GM12878 (cell line): ENCODE results near the gene SOST. TPM values are rescaled to one million over a fixed set of nuclear protein-coding genes. Genes with fewer than 3 reads are reported as not detected.

Experiments used
- ATAC-seq: fragments of 200-7000 bp; cut with Tn5 transposase; 3 replicates; pipeline ENCODE4 v1.9.1; 2020; ENCODE audit warnings: mild to moderate bottlenecking, moderate library complexity
- BruUV-seq: library from RNA; stranded (reverse); fragments of 400-500 nt; replicated peaks from 2 replicates; lab custom pipeline; 2021; lab: Mats Ljungman, UMichigan
- CTCF ChIA-PET: fragments of 300-600 bp; sonication (Branson Sonifier 250); formaldehyde crosslinking; extraction: SDS; loops from one replicate; lab custom pipeline; 2021; ENCODE audit warnings: inconsistent platforms; lab: Yijun Ruan, JAX
- POLR2A ChIA-PET: fragments of 350-600 bp; formaldehyde crosslinking; extraction: SDS; loops from one replicate; lab custom pipeline; 2021; ENCODE audit warnings: inconsistent platforms; lab: Charles Lee
- RAD21 ChIA-PET: fragments of 300-600 bp; sonication (Branson Sonifier 250); formaldehyde crosslinking; loops from one replicate; lab custom pipeline; 2023; ENCODE audit warnings: antibody characterized with exemption; ENCODE audit not compliant: unreplicated experiment; lab: Charles Lee
- SMC1A ChIA-PET: fragments of 300-600 bp; sonication (Branson Sonifier 250); formaldehyde crosslinking; loops from one replicate; lab custom pipeline; 2023; ENCODE audit not compliant: unreplicated experiment, uncharacterized antibody; lab: Charles Lee
- DNase-seq: peaks from one replicate; pipeline ENCODE4 v3.0.0-alpha.2; 2011; ENCODE audit warnings: low read depth, low spot score
- FAIRE-seq: peaks from 3 replicates; lab custom pipeline; 2011; peaks lifted over from hg19 to GRCh38; lab: Jason Lieb, UNC
- H2AFZ ChIP-seq: 2 replicates; pipeline ENCODE4 v1.6.0; 2011; ENCODE audit warnings: low read depth, low read length, control low read depth; ENCODE audit not compliant: control insufficient read depth
- H3K27ac ChIP-seq: 2 replicates; pipeline ENCODE4 v1.5.1; 2011; ENCODE audit warnings: control low read depth; ENCODE audit not compliant: control insufficient read depth, insufficient read depth
- H3K27me3 ChIP-seq, 2 experiments: replicated peaks in 1 of 2; 2 replicates each; pipeline versions ENCODE4 v1.6.0 to v1.6.1; 2011; ENCODE audit warnings: low read length in 1 of 2; ENCODE audit not compliant: control insufficient read depth in 2 of 2, insufficient read depth in 2 of 2
- H3K36me3 ChIP-seq, 2 experiments: 2 replicates each; pipeline ENCODE4 v1.5.1; 2011; ENCODE audit warnings: low read length in 1 of 2; ENCODE audit not compliant: control insufficient read depth in 2 of 2, insufficient read depth in 2 of 2
- H3K4me1 ChIP-seq: 2 replicates; pipeline ENCODE4 v1.6.1; 2011; ENCODE audit warnings: mild to moderate bottlenecking, low read length, moderate library complexity, mixed read lengths; ENCODE audit not compliant: control insufficient read depth, insufficient read depth
- H3K4me2 ChIP-seq: 2 replicates; pipeline ENCODE4 v1.6.0; 2011; ENCODE audit warnings: control low read depth; ENCODE audit not compliant: control insufficient read depth, insufficient read depth
- H3K4me3 ChIP-seq: fragments of 200-600 bp; sonication (generic); 2 replicates; pipeline ENCODE4 v1.5.1; 2016
- H3K79me2 ChIP-seq: 2 replicates; pipeline ENCODE4 v1.6.0; 2011; ENCODE audit warnings: low read length; ENCODE audit not compliant: control insufficient read depth, insufficient read depth
- H3K9ac ChIP-seq: 2 replicates; pipeline ENCODE4 v1.8.0; 2011; ENCODE audit warnings: low read length, control low read depth, mixed read lengths; ENCODE audit not compliant: control insufficient read depth, insufficient read depth
- H3K9me3 ChIP-seq: replicated peaks from 3 replicates; pipeline ENCODE4 v1.5.1; 2011; ENCODE audit warnings: mild to moderate bottlenecking, low read length; ENCODE audit not compliant: control insufficient read depth, insufficient read depth
- H4K20me1 ChIP-seq: 2 replicates; pipeline ENCODE4 v1.6.0; 2011; ENCODE audit not compliant: control insufficient read depth, insufficient read depth
- BCLAF1 ChIP-seq: fragments of 450-650 bp; IDR thresholded peaks from 2 replicates; pipeline ENCODE4 v1.6.1; 2017; ENCODE audit warnings: antibody characterized with exemption, mild to moderate bottlenecking, moderate library complexity
- GABPA ChIP-seq: IDR thresholded peaks from 2 replicates; pipeline ENCODE4 v1.6.1; 2014; ENCODE audit warnings: antibody characterized with exemption, low read depth, mild to moderate bottlenecking, inconsistent platforms
- IKZF2 ChIP-seq, 2 experiments: fragments of 450-650 bp; IDR thresholded peaks; 2 replicates each; pipeline ENCODE4 v1.6.1; 2017; ENCODE audit warnings: mild to moderate bottlenecking in 2 of 2, moderate library complexity in 2 of 2
- JUNB ChIP-seq: IDR thresholded peaks from 2 replicates; pipeline ENCODE4 v1.6.1; 2016; ENCODE audit warnings: antibody characterized with exemption, mild to moderate bottlenecking
- MTA2 ChIP-seq: fragments of 450-650 bp; IDR thresholded peaks from 2 replicates; pipeline ENCODE4 v1.6.1; 2016; ENCODE audit warnings: low read depth, mild to moderate bottlenecking, moderate library complexity
- POLR2AphosphoS5 ChIP-seq: IDR thresholded peaks from 2 replicates; pipeline ENCODE4 v1.6.1; 2011; ENCODE audit warnings: mild to moderate bottlenecking, low read length, inconsistent platforms
- SMARCA5 ChIP-seq: fragments of 450-650 bp; IDR thresholded peaks from 2 replicates; pipeline ENCODE4 v1.6.1; 2017; ENCODE audit warnings: mild to moderate bottlenecking
- USF2 ChIP-seq: IDR thresholded peaks from 2 replicates; pipeline ENCODE4 v1.6.1; 2011; ENCODE audit warnings: low read depth, low read length, improper control_type of control experiment, borderline replicate concordance
- ZBTB40 ChIP-seq: fragments of 450-650 bp; IDR thresholded peaks from 2 replicates; pipeline ENCODE4 v1.6.1; 2016; ENCODE audit warnings: mild to moderate bottlenecking, moderate library complexity, borderline replicate concordance
- ZNF207 ChIP-seq: fragments of 450-650 bp; IDR thresholded peaks from 2 replicates; pipeline ENCODE4 v1.6.1; 2014; ENCODE audit warnings: antibody characterized with exemption, mild to moderate bottlenecking, borderline replicate concordance
- ZNF24 ChIP-seq: fragments of 450-650 bp; IDR thresholded peaks from 2 replicates; pipeline ENCODE4 v1.6.1; 2017; ENCODE audit warnings: antibody characterized with exemption, mild to moderate bottlenecking
- ZNF592 ChIP-seq: fragments of 450-650 bp; IDR thresholded peaks from 2 replicates; pipeline ENCODE4 v1.6.1; 2017; ENCODE audit warnings: mild to moderate bottlenecking, moderate library complexity
- ZNF622 ChIP-seq: fragments of 450-650 bp; IDR thresholded peaks from 2 replicates; pipeline ENCODE4 v1.6.1; 2017; ENCODE audit warnings: mild to moderate bottlenecking, inconsistent platforms
- WGBS: methylation state at CpG from one replicate; pipeline ENCODE4 v1.1.6; 2016; ENCODE audit warnings: low lambda C conversion rate; ENCODE audit not compliant: insufficient replicate concordance, insufficient coverage; ENCODE audit errors: missing lambda C conversion rate; 5-methylcytosine and 5-hydroxymethylcytosine counted together
- in situ Hi-C: fragments of 300-500 bp; cut with MboI; formaldehyde crosslinking; loops from 9 replicates; pipeline ENCODE4 v1.14.3; 2018; ENCODE audit warnings: mixed read lengths
- intact Hi-C: fragments of 100-400 bp; cut with micrococcal nuclease; formaldehyde crosslinking; loops from one replicate; pipeline ENCODE4 v1.14.2; 2022; ENCODE audit not compliant: unreplicated experiment
- polyA plus RNA-seq, 11 experiments: library from polyadenylated mRNA; depleted of rRNA in 4 of 11; unstranded in 6 of 11; stranded (reverse) in 5 of 11; fragments of >200 nt; fragmentation: Nextera tagmentation in 4 of 11; fragmentation: Illumina TruSeq in 1 of 11; extraction: Ambion mirVana in 4 of 11; extraction: Trizol in 1 of 11; gene quantifications; 1 replicate in 1 of 11; 2 replicates in 10 of 11; pipeline versions ENCODE4 v1.2.1 to v1.2.3, GENCODE V29; 2011 to 2016; ENCODE audit warnings: inconsistent platforms in 2 of 11, missing spikeins in 2 of 11, low read depth in 1 of 11
- total RNA-seq, 4 experiments: library from RNA; depleted of rRNA in 3 of 4; stranded (reverse); fragments of >200 nt in 3 of 4; fragmentation: Illumina TruSeq in 1 of 4; extraction: Trizol in 1 of 4; gene quantifications; 2 replicates each; pipeline versions ENCODE4 v1.2.1 to v1.2.3, GENCODE V29; 2013 to 2021

SOST gene
- total and polyA plus RNA-seq, 10 of the 15 experiments (the other 5 are each of a cell fraction or from before 2014, with no cell fraction given), result not detected

GRCh38 chr17:43740541-43740940, 18.1 kb downstream of the SOST start:
- ChIA-PET SMC1A (interaction anchor here (0.9 kb wide), 1 partner anchor 46 kb away, joined by 3 read pairs; no protein-coding TSS in a partner anchor), RAD21 (interaction anchor here (0.5 kb wide), 1 partner anchor 55 kb away, joined by 3 read pairs; no protein-coding TSS in a partner anchor), POLR2A (no interaction called here), CTCF (interaction anchor here (0.7 to 1.1 kb wide), 3 partner anchors 26 to 63 kb away, joined by 3 to 4 read pairs (median 3); no protein-coding TSS in a partner anchor)
- Histone ChIP-seq H3K27me3 (peaks cover 3 to 5% of the 10 kb centered on the region in 2 experiments), H4K20me1 (no peaks in the 10 kb centered on the region), H3K9ac (no peak overlapping the region), H3K4me2 (no peak overlapping the region), H2AFZ (no peak overlapping the region), H3K4me1 (no peaks in the 10 kb centered on the region), H3K79me2 (no peaks in the 10 kb centered on the region), H3K36me3 (no peaks in the 10 kb centered on the region), H3K9me3 (no peaks in the 10 kb centered on the region; the same call in 2 of the 3 replicates), H3K4me3 (no peak overlapping the region), H3K27ac (no peak overlapping the region)
- in situ Hi-C loops (no loop called here), intact Hi-C loops (no loop called here)
- 0% methylated on average over 4 of the region's 4 CpGs for WGBS
- BruUV-seq, result no TSS peak
- DNase-seq, result no peak
- no peak for ATAC-seq
- FAIRE-seq, result no peak
- no peak for TF ChIP-seq ZNF622
- TF ChIP-seq POLR2AphosphoS5, result no peak
- TF ChIP-seq IKZF2 (IDR thresholded peaks at IDR 0.05), result no peak
- TF ChIP-seq ZNF207, result no peak
- no peak for TF ChIP-seq MTA2
- no peak for TF ChIP-seq SMARCA5
- no peak for TF ChIP-seq GABPA
- no peak for TF ChIP-seq BCLAF1
- TF ChIP-seq ZBTB40, result no peak
- TF ChIP-seq ZNF24, result no peak
- no peak for TF ChIP-seq USF2
- TF ChIP-seq ZNF592, result no peak
- no peak for TF ChIP-seq JUNB
